Uterus (tissue), 4 donors: Measurements from ENCODE around the gene FCHSD2. TPM values are rescaled to one million over a fixed set of nuclear protein-coding genes. Genes with fewer than 3 reads are reported as not detected.
A peak's percentile ranks its signal among the peaks of the same experiment; 100 is the strongest.

Experiments used
- DNase-seq, 2 donors: peaks; one replicate each; pipeline ENCODE4 v3.0.0-alpha.2; 2019 to 2020
- H3K27ac ChIP-seq, 2 donors: fragments of 200-600 bp; sonication (generic); 1 replicate in 1 of 2; 2 replicates in 1 of 2; pipeline ENCODE4 v1.5.1; 2016 to 2018
- H3K27me3 ChIP-seq, 2 donors: fragments of 200-600 bp; sonication (generic); one replicate each; pipeline ENCODE4 v1.5.1; 2018 to 2019; ENCODE audit warnings: control low read depth in 1 of 2
- H3K36me3 ChIP-seq, 2 donors: fragments of 200-600 bp; sonication (generic); one replicate each; pipeline ENCODE4 v1.5.1; 2019; ENCODE audit warnings: control low read depth in 1 of 2
- H3K4me1 ChIP-seq, 2 donors: fragments of 200-600 bp; sonication (generic); one replicate each; pipeline ENCODE4 v1.5.1; 2018 to 2019; ENCODE audit warnings: control low read depth in 1 of 2
- H3K4me3 ChIP-seq, 2 donors: fragments of 200-600 bp; sonication (generic); 1 replicate in 1 of 2; 2 replicates in 1 of 2; pipeline ENCODE4 v1.5.1; 2018 to 2019; ENCODE audit warnings: mild to moderate bottlenecking in 1 of 2
- H3K9me3 ChIP-seq, 2 donors: fragments of 200-600 bp; sonication (generic); one replicate each; pipeline ENCODE4 v1.5.1; 2019; ENCODE audit warnings: control low read depth in 1 of 2
- CTCF ChIP-seq, 4 experiments: fragments of 200-600 bp in 2 of 4; fragments of 450-650 bp in 2 of 4; sonication (generic) in 2 of 4; IDR thresholded peaks; one replicate each; pipeline ENCODE4 v1.5.1; 2016 to 2019; ENCODE audit warnings: antibody characterized with exemption in 4 of 4, mild to moderate bottlenecking in 2 of 4, moderate library complexity in 1 of 4
- POLR2A ChIP-seq, 2 donors: fragments of 450-650 bp; IDR thresholded peaks; one replicate each; pipeline ENCODE4 v1.6.1; 2016; ENCODE audit warnings: antibody characterized with exemption in 2 of 2, mild to moderate bottlenecking in 1 of 2, moderate library complexity in 1 of 2
- intact Hi-C: fragments of 100-400 bp; cut with DNase I; formaldehyde crosslinking; loops from one replicate; pipeline ENCODE4 v1.15.1; 2023; ENCODE audit warnings: low total_unique reads
- small RNA-seq: library from RNA; depleted of rRNA; stranded (forward); fragments of <200 nt; gene quantifications from one replicate; pipeline ENCODE3, GENCODE V24; 2016
- total RNA-seq, 4 donors: library from RNA; depleted of rRNA in 3 of 4; stranded (reverse); fragments of >200 nt in 3 of 4; gene quantifications; one replicate each; pipeline versions ENCODE4 v1.1.0 to v1.2.4, GENCODE V29; 2014 to 2023
- donor health status: DM: yes; HTN: yes; CAD: no.

FCHSD2 gene
- total RNA-seq, 4 donors from 2014 or later: 13.6 to 73.9 (median 27.7) TPM

- Histone ChIP-seq H3K4me1 (peaks cover 8 to 9% of the 10 kb centered on the region in 2 donors), H3K36me3 (no peaks in the 10 kb centered on the region), H3K4me3 (no peak overlapping the region), H3K27ac (peak overlapping the region; percentile 55 to 78), H3K27me3 (no peaks in the 10 kb centered on the region), H3K9me3 (no peaks in the 10 kb centered on the region)
- DNase-seq: peak in 1 of 2 donors; percentile 70
- intact Hi-C loops: loop anchor here (5.0 kb wide), 1 partner anchor 67 kb away; no protein-coding TSS in a partner anchor
- TF ChIP-seq CTCF (IDR thresholded peaks at IDR 0.05) (no peak), POLR2A (IDR thresholded peaks at IDR 0.05) (no peak)
Observed at GRCh38 chr11:72789493-72790131, 352.5 kb downstream of the FCHSD2 start.

- H3K27me3 ChIP-seq: no peaks in the 10 kb centered on the region
- no peaks in the 10 kb centered on the region for H3K36me3 ChIP-seq
- TF ChIP-seq CTCF (IDR thresholded peaks at IDR 0.05): no peak
- H3K4me3 ChIP-seq: no peak overlapping the region
- intact Hi-C loops: loop anchor here (5.0 kb wide), 1 partner anchor 66 kb away; no protein-coding TSS in a partner anchor
- H3K4me1 ChIP-seq: peaks cover 7 to 8% of the 10 kb centered on the region in 2 donors
- DNase-seq: no peak
- H3K27ac ChIP-seq: no peak overlapping the region
- no peaks in the 10 kb centered on the region for H3K9me3 ChIP-seq
Observed at GRCh38 chr11:72788241-72788640, 353.9 kb downstream of the FCHSD2 start.

- intact Hi-C loops: loop anchor here (5.0 kb wide), 1 partner anchor 65 kb away; no protein-coding TSS in a partner anchor
- no peak for DNase-seq
- no peak for TF ChIP-seq POLR2A (IDR thresholded peaks at IDR 0.05)
- no peak for TF ChIP-seq CTCF (IDR thresholded peaks at IDR 0.05)
Observed at GRCh38 chr11:72787216-72788104, 354.7 kb downstream of the FCHSD2 start.

More at GRCh38 chr11:72787216-72788104, 354.7 kb downstream of the FCHSD2 start:
- Histone ChIP-seq H3K4me3 (no peak overlapping the region), H3K27me3 (no peaks in the 10 kb centered on the region), H3K4me1 (peaks cover 0 to 3% of the 10 kb centered on the region in 2 donors), H3K27ac (no peak overlapping the region), H3K9me3 (no peaks in the 10 kb centered on the region), H3K36me3 (no peaks in the 10 kb centered on the region)

Small RNAs within 50 kb of the gene (small RNA-seq; reads per million reads assigned to genes)
- not detected for gene RNU6-672P

Other genes starting within 250 kb of the FCHSD2 start
- 1 to 10 TPM in 2 of 4 donors, under 1 TPM in 1, not detected in 1; 0.98 to 3.1 (median 2.8) TPM for gene P2RY2, start 76.0 kb upstream of the FCHSD2 start, total RNA-seq
- 1 to 10 TPM in 1 of 4 donors, under 1 TPM in 1, not detected in 2; 0.76 to 1.0 TPM for gene P2RY6, start 130.0 kb upstream of the FCHSD2 start, total RNA-seq
- 100 to 1,000 TPM in 1 of 4 donors, 10 to 100 TPM in 3; 17.9 to 174 (median 58.6) TPM for gene ARHGEF17, start 166.0 kb upstream of the FCHSD2 start, total RNA-seq
- gene RELT, start 234.1 kb upstream of the FCHSD2 start, total RNA-seq: 1 to 10 TPM in 2 of 4 donors, under 1 TPM in 1, not detected in 1; 0.29 to 5.8 (median 3.3) TPM